GM12801 (cell line): Measurements from ENCODE around the gene HOXA1.

Source experiments
- CTCF ChIP-seq: IDR thresholded peaks from one replicate; pipeline ENCODE4 v1.5.1; 2011; ENCODE audit warnings: control low read depth; ENCODE audit not compliant: insufficient read length; ENCODE audit errors: extremely low read depth

The HOXA1 gene

GRCh38 chr7:27137640-27138315 lies 42.0 kb upstream of the HOXA1 start:
- no peak for TF ChIP-seq CTCF

GRCh38 chr7:27134392-27134791 lies 38.6 kb upstream of the HOXA1 start:
- no peak for TF ChIP-seq CTCF

- no peak for TF ChIP-seq CTCF
These were observed 37.8 kb upstream of the HOXA1 start for GRCh38 chr7:27133409-27134231.

- no peak for TF ChIP-seq CTCF
These were observed 37.2 kb upstream of the HOXA1 start for GRCh38 chr7:27132978-27133377.

- no peak for TF ChIP-seq CTCF
These were observed 36.4 kb upstream of the HOXA1 start for GRCh38 chr7:27132214-27132613.

GRCh38 chr7:27131390-27131819 lies 35.6 kb upstream of the HOXA1 start:
- no peak for TF ChIP-seq CTCF

GRCh38 chr7:27130540-27131389 lies 35.0 kb upstream of the HOXA1 start, which contains the start of gene HOXA4:
TSS of gene HOXA4 (minus strand) at chr7:27130757. CDS start at chr7:27130733, 24 bp downstream.
- TF ChIP-seq CTCF = no peak
